Loucy (cell line): ENCODE results near the gene RHBDD3.

Experiments used
- H2AFZ ChIP-seq: fragments of 200-600 bp; sonication (generic); 2 replicates; pipeline ENCODE4 v1.6.0; 2016; ENCODE audit warnings: antibody characterized with exemption, mild to moderate bottlenecking, low read length, moderate library complexity
- H3F3A ChIP-seq: fragments of 200-600 bp; 2 replicates; pipeline ENCODE4 v1.6.0; 2016; ENCODE audit warnings: antibody characterized with exemption, low read depth, mild to moderate bottlenecking
- H3K27me3 ChIP-seq: fragments of 200-600 bp; sonication (generic); 2 replicates; pipeline ENCODE4 v1.6.1; 2014; ENCODE audit warnings: low read length, mild to moderate bottlenecking; ENCODE audit not compliant: insufficient read depth, poor library complexity, severe bottlenecking
- H3K36me3 ChIP-seq: fragments of 200-600 bp; sonication (generic); 2 replicates; pipeline ENCODE4 v1.6.1; 2016; ENCODE audit warnings: low read length; ENCODE audit not compliant: insufficient read depth
- H3K4me1 ChIP-seq: fragments of 200-600 bp; sonication (generic); 2 replicates; pipeline ENCODE4 v1.5.1; 2014; ENCODE audit warnings: low read length, mild to moderate bottlenecking; ENCODE audit not compliant: insufficient read depth, poor library complexity, severe bottlenecking
- H3K4me2 ChIP-seq: fragments of 200-600 bp; sonication (generic); 2 replicates; pipeline ENCODE4 v1.6.0; 2014; ENCODE audit warnings: antibody characterized with exemption, low read length, low read depth, mild to moderate bottlenecking; ENCODE audit not compliant: poor library complexity, severe bottlenecking
- H3K4me3 ChIP-seq: fragments of 200-600 bp; sonication (generic); 2 replicates; pipeline ENCODE4 v1.5.1; 2014; ENCODE audit warnings: low read length, mild to moderate bottlenecking, mixed read lengths; ENCODE audit not compliant: poor library complexity, severe bottlenecking
- H3K79me2 ChIP-seq: fragments of 200-600 bp; sonication (generic); 2 replicates; pipeline ENCODE4 v1.6.1; 2014; ENCODE audit warnings: low read length; ENCODE audit not compliant: insufficient read depth
- H3K9ac ChIP-seq: fragments of 200-600 bp; sonication (generic); 2 replicates; pipeline ENCODE4 v1.6.0; 2014; ENCODE audit warnings: mild to moderate bottlenecking, low read depth, low read length, moderate library complexity; ENCODE audit not compliant: poor library complexity, severe bottlenecking
- H3K9me2 ChIP-seq: fragments of 200-600 bp; sonication (generic); replicated peaks from 2 replicates; pipeline ENCODE4 v1.6.1; 2016; ENCODE audit warnings: low read depth, low read length, mixed read lengths
- H3K9me3 ChIP-seq: fragments of 200-600 bp; sonication (generic); 2 replicates; pipeline ENCODE4 v1.6.1; 2014; ENCODE audit warnings: mild to moderate bottlenecking, antibody characterized with exemption, low read length, low read depth; ENCODE audit not compliant: insufficient read depth
- H4K20me1 ChIP-seq: fragments of 200-600 bp; sonication (generic); 2 replicates; pipeline ENCODE4 v1.6.0; 2014; ENCODE audit warnings: antibody characterized with exemption, low read length, mild to moderate bottlenecking; ENCODE audit not compliant: insufficient read depth, poor library complexity, severe bottlenecking
- CTCF ChIP-seq: fragments of 200-600 bp; sonication (generic); conservative IDR thresholded peaks from 2 replicates; pipeline ENCODE4 v1.5.1; 2014; ENCODE audit warnings: mild to moderate bottlenecking, antibody characterized with exemption, low read length
- EZH2phosphoT487 ChIP-seq: fragments of 200-600 bp; IDR thresholded peaks from 2 replicates; pipeline ENCODE4 v1.6.1; 2018; ENCODE audit warnings: antibody characterized with exemption, mild to moderate bottlenecking, moderate library complexity, borderline replicate concordance

The RHBDD3 gene

GRCh38 chr22:29292379-29292778 lies 24.6 kb upstream of the RHBDD3 start:
- H3K4me2 ChIP-seq: no peak overlapping the region
- H3K4me3 ChIP-seq: no peak overlapping the region
- TF ChIP-seq EZH2phosphoT487: no peak
- peaks cover 58% of the 10 kb centered on the region for H3K79me2 ChIP-seq
- H3F3A ChIP-seq: no peaks in the 10 kb centered on the region; the same call in 1 of the 2 replicates
- no peaks in the 10 kb centered on the region for H3K9me2 ChIP-seq
- peaks cover 100% of the 10 kb centered on the region for H3K36me3 ChIP-seq
- no peaks in the 10 kb centered on the region for H3K4me1 ChIP-seq
- H4K20me1 ChIP-seq: peaks cover 51% of the 10 kb centered on the region
- H2AFZ ChIP-seq: no peak overlapping the region
- no peaks in the 10 kb centered on the region for H3K9me3 ChIP-seq
- no peak overlapping the region for H3K9ac ChIP-seq
- no peaks in the 10 kb centered on the region for H3K27me3 ChIP-seq

- Histone ChIP-seq H3K9ac (no peak overlapping the region), H3K9me2 (no peaks in the 10 kb centered on the region), H3K4me1 (no peaks in the 10 kb centered on the region), H3K4me2 (no peak overlapping the region), H3F3A (no peaks in the 10 kb centered on the region; the same call in 1 of the 2 replicates), H3K4me3 (no peak overlapping the region), H3K9me3 (no peaks in the 10 kb centered on the region), H2AFZ (no peak overlapping the region), H3K27me3 (no peaks in the 10 kb centered on the region), H3K36me3 (peaks cover 99% of the 10 kb centered on the region), H4K20me1 (peaks cover 62% of the 10 kb centered on the region), H3K79me2 (peaks cover 70% of the 10 kb centered on the region)
- TF ChIP-seq CTCF (no peak), EZH2phosphoT487 (no peak)
Observed at GRCh38 chr22:29291215-29291614, 23.4 kb upstream of the RHBDD3 start.

DNA sequence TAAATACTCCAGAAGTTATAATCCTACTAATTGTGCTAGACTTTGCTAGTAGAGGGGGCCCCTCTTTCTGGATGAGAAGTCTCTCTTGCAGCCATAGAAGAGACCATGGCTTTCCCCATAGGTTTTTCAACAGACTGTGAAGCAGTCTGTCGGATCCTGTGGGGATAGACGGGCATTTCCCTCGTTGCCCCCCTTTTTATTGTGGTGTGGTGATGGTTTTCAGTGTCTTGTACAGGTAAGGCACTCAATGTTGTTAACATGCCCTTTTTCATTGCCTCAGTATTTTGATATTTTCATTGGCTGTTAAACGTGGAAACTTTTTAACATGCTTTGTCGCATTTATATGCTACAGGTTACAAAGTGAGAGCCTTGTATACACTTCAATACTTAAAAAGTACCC lies 22.3 kb upstream of the RHBDD3 start:
- no peaks in the 10 kb centered on the region for H3K4me1 ChIP-seq
- H4K20me1 ChIP-seq: peaks cover 72% of the 10 kb centered on the region
- no peak overlapping the region for H2AFZ ChIP-seq
- no peak for TF ChIP-seq EZH2phosphoT487
- H3K79me2 ChIP-seq: peaks cover 79% of the 10 kb centered on the region
- no peaks in the 10 kb centered on the region for H3K9me2 ChIP-seq
- no peak overlapping the region for H3K4me3 ChIP-seq
- H3F3A ChIP-seq: no peaks in the 10 kb centered on the region; the same call in 1 of the 2 replicates
- no peak overlapping the region for H3K9ac ChIP-seq
- H3K36me3 ChIP-seq: peaks cover 99% of the 10 kb centered on the region
- H3K4me2 ChIP-seq: no peak overlapping the region
- H3K9me3 ChIP-seq: no peaks in the 10 kb centered on the region
- no peaks in the 10 kb centered on the region for H3K27me3 ChIP-seq

GRCh38 chr22:29288837-29289236 lies 21.1 kb upstream of the RHBDD3 start:
- no peak overlapping the region for H3K4me2 ChIP-seq
- no peak overlapping the region for H3K9ac ChIP-seq
- no peak overlapping the region for H3K4me3 ChIP-seq
- TF ChIP-seq EZH2phosphoT487: no peak
- TF ChIP-seq CTCF: no peak
- no peaks in the 10 kb centered on the region for H3K9me3 ChIP-seq
- H4K20me1 ChIP-seq: peaks cover 81% of the 10 kb centered on the region
- no peaks in the 10 kb centered on the region for H3K4me1 ChIP-seq
- no peaks in the 10 kb centered on the region; the same call in 1 of the 2 replicates for H3F3A ChIP-seq
- peaks cover 99% of the 10 kb centered on the region for H3K36me3 ChIP-seq
- H3K79me2 ChIP-seq: peaks cover 87% of the 10 kb centered on the region
- H2AFZ ChIP-seq: no peak overlapping the region
- no peaks in the 10 kb centered on the region for H3K9me2 ChIP-seq
- no peaks in the 10 kb centered on the region for H3K27me3 ChIP-seq
